ENCODE measurements around the gene GRIN3B.

- no peak for TF ChIP-seq EZH2 (IDR thresholded peaks at IDR 0.05; ENCODE audit: insufficient read depth, poor library complexity, severe bottlenecking)
- TF ChIP-seq EZH2phosphoT487 (IDR thresholded peaks at IDR 0.05; ENCODE audit: insufficient read depth, low read depth): no peak
These were observed 26.3 kb upstream of the GRIN3B start for GRCh38 chr19:973726-974563.
